Endodermal cell (in vitro differentiated cells): Measurements from ENCODE around the gene DYRK2. TPM values are rescaled to one million over a fixed set of nuclear protein-coding genes. Genes with fewer than 3 reads are reported as not detected.

Experiments used
- DNase-seq: peaks from one replicate; pipeline ENCODE4 v3.0.0-alpha.2; 2017
- H3K27ac ChIP-seq: 2 replicates; pipeline ENCODE4 v1.5.1; 2013; ENCODE audit warnings: mild to moderate bottlenecking, low read depth, low read length, moderate library complexity
- H3K27me3 ChIP-seq: 2 replicates; pipeline ENCODE4 v1.6.1; 2013; ENCODE audit warnings: mild to moderate bottlenecking, low read length, moderate library complexity; ENCODE audit not compliant: insufficient read depth, control insufficient read depth, poor library complexity, severe bottlenecking
- H3K36me3 ChIP-seq: 2 replicates; pipeline ENCODE4 v1.7.0; 2013; ENCODE audit warnings: mild to moderate bottlenecking, low read length, moderate library complexity; ENCODE audit not compliant: control insufficient read depth, insufficient read depth
- H3K4me1 ChIP-seq: one replicate; pipeline ENCODE4 v1.7.0; 2013; ENCODE audit warnings: low read length; ENCODE audit not compliant: control insufficient read depth, insufficient read depth
- H3K4me3 ChIP-seq: 2 replicates; pipeline ENCODE4 v1.5.1; 2013; ENCODE audit warnings: mild to moderate bottlenecking, low read length, moderate library complexity
- H3K9ac ChIP-seq: 2 replicates; pipeline ENCODE4 v1.6.1; 2013; ENCODE audit warnings: mild to moderate bottlenecking, low read length, moderate library complexity; ENCODE audit not compliant: poor library complexity, severe bottlenecking; ENCODE audit errors: extremely low read depth
- H3K9me3 ChIP-seq: 2 replicates; pipeline ENCODE4 v1.6.1; 2013; ENCODE audit warnings: mild to moderate bottlenecking, low read length, moderate library complexity; ENCODE audit not compliant: control insufficient read depth
- H3K27ac Mint-ChIP-seq: 2 replicates; pipeline ENCODE4 v1.8.0; 2020; ENCODE audit warnings: mixed read lengths
- H3K27me3 Mint-ChIP-seq: 2 replicates; pipeline ENCODE4 v1.8.0; 2021; ENCODE audit warnings: mild to moderate bottlenecking, mixed read lengths; ENCODE audit not compliant: insufficient read depth
- H3K36me3 Mint-ChIP-seq: 2 replicates; pipeline ENCODE4 v1.8.0; 2020; ENCODE audit warnings: low read depth, mixed read lengths
- H3K4me1 Mint-ChIP-seq: 2 replicates; pipeline ENCODE4 v1.8.0; 2020; ENCODE audit warnings: mixed read lengths
- H3K4me3 Mint-ChIP-seq: 2 replicates; pipeline ENCODE4 v1.8.0; 2020; ENCODE audit warnings: mild to moderate bottlenecking, moderate library complexity, mixed read lengths
- H3K9me3 Mint-ChIP-seq: 2 replicates; pipeline ENCODE4 v1.8.0; 2020; ENCODE audit warnings: mild to moderate bottlenecking, mixed read lengths
- CTCF ChIP-seq: fragments of 200-600 bp; sonication (generic); conservative IDR thresholded peaks from 2 replicates; pipeline ENCODE4 v1.5.0; 2021; ENCODE audit warnings: antibody characterized with exemption, mild to moderate bottlenecking
- WGBS, 2 experiments: methylation state at CpG; one replicate each; pipeline versions ENCODE4 v1.1.5 to v1.1.7; 2013; ENCODE audit warnings: missing lambda C conversion rate in 2 of 2, mixed read lengths in 1 of 2; ENCODE audit not compliant: insufficient coverage in 1 of 2, insufficient read length in 1 of 2; 5-methylcytosine and 5-hydroxymethylcytosine counted together
- total RNA-seq, 2 donors: library from RNA; stranded (reverse); fragmentation: NEBNext Ultra II Directional in 1 of 2; extraction: Animal tissue kit (Norgen Biotek cat#: 25700) in 1 of 2; gene quantifications; 2 replicates in 1 of 2; 3 replicates in 1 of 2; pipeline ENCODE4 v1.2.1, GENCODE V29; 2021

Gene DYRK2
- total RNA-seq, 2 donors from 2014 or later = 29.5 to 33.2 TPM

GRCh38 chr12:67674417-67674816, 25.9 kb downstream of the DYRK2 start:
- no peak for TF ChIP-seq CTCF
- H3K9ac ChIP-seq = no peak overlapping the region
- H3K36me3 ChIP-seq = no peaks in the 10 kb centered on the region
- Mint-ChIP-seq H3K4me3 (no peak overlapping the region), H3K27me3 (no peaks in the 10 kb centered on the region), H3K36me3 (peaks cover 26% of the 10 kb centered on the region), H3K9me3 (peaks cover 33% of the 10 kb centered on the region), H3K27ac (no peak overlapping the region), H3K4me1 (no peaks in the 10 kb centered on the region)
- DNase-seq = no peak
- 91 to 93% methylated on average over 2 to 3 of the region's 3 CpGs for WGBS, 2 experiments
- no peak overlapping the region for H3K27ac ChIP-seq
- H3K4me1 ChIP-seq = no peaks in the 10 kb centered on the region
- no peak overlapping the region for H3K4me3 ChIP-seq
- peaks cover 28% of the 10 kb centered on the region for H3K9me3 ChIP-seq
- no peaks in the 10 kb centered on the region for H3K27me3 ChIP-seq

DNA sequence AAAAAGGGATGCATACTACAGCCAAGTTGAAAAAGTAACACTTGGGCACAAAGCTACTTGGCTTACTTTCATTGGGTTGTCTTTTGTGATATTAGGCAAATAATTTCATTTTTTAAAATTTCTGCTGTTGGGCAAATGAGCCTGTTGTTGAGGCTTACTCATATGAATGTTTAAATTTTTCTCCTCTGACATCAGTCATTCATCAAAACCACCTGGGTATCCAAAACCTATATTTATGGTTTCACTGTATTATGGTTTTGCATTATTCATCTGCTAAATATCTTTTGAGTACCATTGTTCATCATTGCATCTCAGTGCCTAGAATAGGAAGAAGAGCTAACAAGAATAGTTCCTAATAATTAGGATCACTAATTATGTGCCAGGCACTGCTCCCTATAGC, 28.1 kb downstream of the DYRK2 start:
- H3K9ac ChIP-seq = no peak overlapping the region
- no peak overlapping the region for H3K4me3 Mint-ChIP-seq
- peaks cover 28% of the 10 kb centered on the region for H3K9me3 ChIP-seq
- H3K36me3 Mint-ChIP-seq = peaks cover 26% of the 10 kb centered on the region
- H3K4me1 Mint-ChIP-seq = no peaks in the 10 kb centered on the region
- peaks cover 33% of the 10 kb centered on the region for H3K9me3 Mint-ChIP-seq
- no peaks in the 10 kb centered on the region for H3K4me1 ChIP-seq
- DNase-seq = no peak
- H3K27ac Mint-ChIP-seq = no peak overlapping the region
- no peaks in the 10 kb centered on the region for H3K36me3 ChIP-seq
- no peak overlapping the region for H3K27ac ChIP-seq
- no peaks in the 10 kb centered on the region for H3K27me3 Mint-ChIP-seq
- no peaks in the 10 kb centered on the region for H3K27me3 ChIP-seq
- no peak for TF ChIP-seq CTCF
- no peak overlapping the region for H3K4me3 ChIP-seq

DNA sequence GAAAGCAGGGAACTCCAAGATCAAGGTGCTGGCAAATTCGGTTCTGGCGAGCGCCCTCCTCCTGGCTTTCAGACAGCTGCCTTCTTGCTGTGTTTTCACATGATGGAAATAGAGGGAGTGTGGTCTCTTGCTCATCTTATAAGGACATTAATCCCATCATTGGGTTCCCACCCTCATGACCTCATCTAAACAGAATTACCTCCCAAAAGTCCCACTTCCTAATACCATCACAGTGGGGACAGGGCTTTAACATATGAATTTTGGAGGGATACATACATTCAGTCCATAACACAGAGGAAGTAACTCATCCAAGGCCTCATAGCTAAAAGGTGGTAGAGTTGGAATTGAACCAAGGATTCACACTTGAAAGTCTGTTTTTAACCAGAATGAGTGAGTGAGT, 28.6 kb downstream of the DYRK2 start:
- TF ChIP-seq CTCF = no peak
- no peaks in the 10 kb centered on the region for H3K27me3 Mint-ChIP-seq
- Histone ChIP-seq H3K36me3 (no peaks in the 10 kb centered on the region), H3K9ac (no peak overlapping the region), H3K4me1 (no peaks in the 10 kb centered on the region), H3K27ac (no peak overlapping the region), H3K9me3 (peaks cover 28% of the 10 kb centered on the region), H3K27me3 (no peaks in the 10 kb centered on the region), H3K4me3 (no peak overlapping the region)
- no peak overlapping the region for H3K27ac Mint-ChIP-seq
- H3K4me3 Mint-ChIP-seq = no peak overlapping the region
- H3K4me1 Mint-ChIP-seq = no peaks in the 10 kb centered on the region
- no peak for DNase-seq
- peaks cover 24% of the 10 kb centered on the region for H3K36me3 Mint-ChIP-seq
- peaks cover 28% of the 10 kb centered on the region for H3K9me3 Mint-ChIP-seq
- 92% methylated on average over 3 of the region's 3 CpGs; no CpG with 5 or more reads in 1 of the 2 experiments for WGBS, 2 experiments
